SK-N-SH treated with all-trans-retinoic acid at 6 μM for 48 hours (cell line): ENCODE results near the gene ASB3.

Experiments used
- ARNTL ChIP-seq: fragments of 450-650 bp; formaldehyde crosslinking; IDR thresholded peaks from 2 replicates; pipeline ENCODE4 v1.5.0; 2020; ENCODE audit warnings: low read depth, mild to moderate bottlenecking, moderate library complexity, borderline replicate concordance
- CSDC2 ChIP-seq: fragments of 250-450 bp; sonication (Bioruptor Pico); IDR thresholded peaks from 2 replicates; pipeline ENCODE4 v1.5.0; 2020; ENCODE audit warnings: mild to moderate bottlenecking, moderate library complexity
- CSRNP3 ChIP-seq: fragments of 250-450 bp; sonication (Bioruptor Pico); IDR thresholded peaks from 2 replicates; pipeline ENCODE4 v1.5.1; 2021; ENCODE audit warnings: mild to moderate bottlenecking, moderate library complexity
- ESRRG ChIP-seq: fragments of 250-450 bp; sonication (Bioruptor Pico); IDR thresholded peaks from 2 replicates; pipeline ENCODE4 v1.6.1; 2021; ENCODE audit warnings: mild to moderate bottlenecking
- PPARA ChIP-seq: fragments of 250-450 bp; sonication (Bioruptor Pico); IDR thresholded peaks from 2 replicates; pipeline ENCODE4 v1.5.0; 2020; ENCODE audit warnings: mild to moderate bottlenecking, borderline replicate concordance
- RARB ChIP-seq: fragments of 250-450 bp; sonication (Bioruptor Pico); IDR thresholded peaks from 2 replicates; pipeline ENCODE4 v1.8.0; 2021; ENCODE audit warnings: mild to moderate bottlenecking, moderate library complexity
- TCF4 ChIP-seq: fragments of 250-450 bp; sonication (Bioruptor Pico); IDR thresholded peaks from 2 replicates; pipeline ENCODE4 v1.8.0; 2021; ENCODE audit warnings: mild to moderate bottlenecking, moderate library complexity, borderline replicate concordance
- ZFP3 ChIP-seq: fragments of 250-450 bp; sonication (Bioruptor Pico); IDR thresholded peaks from 2 replicates; pipeline ENCODE4 v1.5.0; 2020; ENCODE audit warnings: mild to moderate bottlenecking, moderate library complexity
- ZFP30 ChIP-seq: fragments of 450-650 bp; formaldehyde crosslinking; IDR thresholded peaks from 2 replicates; pipeline ENCODE4 v1.5.0; 2022; ENCODE audit warnings: mild to moderate bottlenecking, moderate library complexity
- ZNF8 ChIP-seq: fragments of 450-650 bp; formaldehyde crosslinking; IDR thresholded peaks from 2 replicates; pipeline ENCODE4 v1.5.0; 2020; ENCODE audit warnings: mild to moderate bottlenecking, moderate library complexity

- TF ChIP-seq ESRRG (CRISPR knock-in tag), result no peak
- no peak for TF ChIP-seq CSDC2 (CRISPR knock-in tag)
- no peak for TF ChIP-seq CSRNP3 (CRISPR knock-in tag)
- no peak for TF ChIP-seq PPARA
- TF ChIP-seq ZFP30 (CRISPR knock-in tag), result no peak
- TF ChIP-seq ZFP3, result no peak
- TF ChIP-seq ARNTL (CRISPR knock-in tag), result no peak
- no peak for TF ChIP-seq ZNF8 (CRISPR knock-in tag)
- TF ChIP-seq TCF4 (CRISPR knock-in tag), result no peak
- no peak for TF ChIP-seq RARB (CRISPR knock-in tag)
Measured at GRCh38 chr2:53711271-53711780, 75.4 kb downstream of the ASB3 start.
